Stimulated activated CD4-positive, alpha-beta T cell treated with anti-CD3 and anti-CD28 coated beads, Interleukin-15, amount 100 ng/mL, for 48 hours (primary cell): Measurements from ENCODE around the gene IL1RAPL2.
"Not testable (repeated sequence)": the region's sequence is repeated elsewhere in the genome, so short reads cannot be mapped to it uniquely, and the experiment has no call there.

Experiments
- DNase-seq, 2 donors: peaks; one replicate each; pipeline ENCODE4 v3.0.0-alpha.2; 2020; ENCODE audit warnings: low read depth in 2 of 2

The IL1RAPL2 gene

GRCh38 chrX:105608745-105609144 is 1042.7 kb downstream of the IL1RAPL2 start:
- no peak for DNase-seq

- no peak for DNase-seq
These were observed 1043.5 kb downstream of the IL1RAPL2 start for GRCh38 chrX:105609530-105609929.

GRCh38 chrX:105610411-105610810 is 1044.4 kb downstream of the IL1RAPL2 start:
- no peak for DNase-seq

GRCh38 chrX:105618393-105619101 is 1052.5 kb downstream of the IL1RAPL2 start:
- no peak for DNase-seq

GRCh38 chrX:105634180-105634579 is 1068.2 kb downstream of the IL1RAPL2 start:
- DNase-seq = no peak

- DNase-seq = no peak
These were observed 1069.8 kb downstream of the IL1RAPL2 start for GRCh38 chrX:105635794-105636193.

- no peak for DNase-seq
These were observed 1070.7 kb downstream of the IL1RAPL2 start for GRCh38 chrX:105636667-105637066.

GRCh38 chrX:105645667-105646357 is 1079.8 kb downstream of the IL1RAPL2 start:
- DNase-seq = no peak

GRCh38 chrX:105646592-105647372 is 1080.8 kb downstream of the IL1RAPL2 start:
- no peak for DNase-seq

GRCh38 chrX:105647749-105648148 is 1081.8 kb downstream of the IL1RAPL2 start:
- no peak for DNase-seq

GRCh38 chrX:105648732-105649131 is 1082.7 kb downstream of the IL1RAPL2 start:
- DNase-seq = no peak

- DNase-seq = no peak
These were observed 1084.6 kb downstream of the IL1RAPL2 start for GRCh38 chrX:105650577-105650976.

GRCh38 chrX:105650986-105651385 is 1085.0 kb downstream of the IL1RAPL2 start:
- no peak for DNase-seq

GRCh38 chrX:105653891-105654290 is 1087.9 kb downstream of the IL1RAPL2 start:
- DNase-seq = no peak

GRCh38 chrX:105658136-105658535 is 1092.1 kb downstream of the IL1RAPL2 start:
- DNase-seq = no peak

GRCh38 chrX:105662248-105662647 is 1096.2 kb downstream of the IL1RAPL2 start:
- DNase-seq = no peak

GRCh38 chrX:105664243-105664642 is 1098.2 kb downstream of the IL1RAPL2 start:
- DNase-seq = no peak

GRCh38 chrX:105684288-105684687 is 1118.3 kb downstream of the IL1RAPL2 start:
- DNase-seq = not testable (repeated sequence)

GRCh38 chrX:105694839-105695238 is 1128.8 kb downstream of the IL1RAPL2 start:
- no peak for DNase-seq

GRCh38 chrX:105695451-105695850 is 1129.5 kb downstream of the IL1RAPL2 start:
- DNase-seq = no peak

- DNase-seq = no peak
These were observed 1130.9 kb downstream of the IL1RAPL2 start for GRCh38 chrX:105696870-105697269.

- no peak for DNase-seq
These were observed 1132.2 kb downstream of the IL1RAPL2 start for GRCh38 chrX:105697984-105698781.
